G401 (cell line): Measurements from ENCODE around the gene CCHCR1. TPM values are rescaled to one million over a fixed set of nuclear protein-coding genes. Genes with fewer than 3 reads are reported as not detected.

ENCODE experiments used
- total RNA-seq: library from RNA; depleted of rRNA; stranded (reverse); fragments of >200 nt; shearing (Covaris generic); gene quantifications from 2 replicates; pipeline ENCODE4 v1.2.3, GENCODE V29; 2014; rRNA removed

Gene CCHCR1
- total RNA-seq, 1 experiment from 2014 or later: 37.5 TPM

Other genes with a start within 250 kb of the CCHCR1 start
- 46.2 and 51.9 TPM in 2 replicates for gene GTF2H4, start 249.6 kb downstream of the CCHCR1 start, total RNA-seq
- 74.5 and 105 TPM in 2 replicates for gene VARS2, start 243.6 kb downstream of the CCHCR1 start, total RNA-seq
- not detected in 2 replicates for gene SFTA2, start 225.6 kb downstream of the CCHCR1 start, total RNA-seq
- not detected in 2 replicates for gene MUCL3, start 216.8 kb downstream of the CCHCR1 start, total RNA-seq
- not detected in 2 replicates for gene MUC21, start 174.1 kb downstream of the CCHCR1 start, total RNA-seq
- not detected in 2 replicates for gene MUC22, start 147.3 kb downstream of the CCHCR1 start, total RNA-seq
- not detected in 2 replicates for gene C6orf15, start 45.2 kb downstream of the CCHCR1 start, total RNA-seq
- not detected in 2 replicates for gene PSORS1C1, start 43.0 kb downstream of the CCHCR1 start, total RNA-seq
- gene CDSN, start 37.4 kb downstream of the CCHCR1 start, total RNA-seq: not detected in 2 replicates
- gene PSORS1C2, start 18.7 kb downstream of the CCHCR1 start, total RNA-seq: not detected in 2 replicates
- 16.1 and 19.4 TPM in 2 replicates for gene TCF19, start 787 bp upstream of the CCHCR1 start, total RNA-seq
- gene POU5F1, start 12.9 kb upstream of the CCHCR1 start, total RNA-seq: 0.18 TPM in 1 of 2 replicates, not detected in the other
- gene HLA-C, start 114.3 kb upstream of the CCHCR1 start, total RNA-seq: 45.5 and 52.0 TPM in 2 replicates
- 9.0 and 25.4 TPM in 2 replicates for gene HLA-B, start 199.4 kb upstream of the CCHCR1 start, total RNA-seq
- 40.3 and 44.1 TPM in 2 replicates for gene MICA, start 245.8 kb upstream of the CCHCR1 start, total RNA-seq